ENCODE measurements around the gene PABPN1L.

GRCh38 chr16:88824256-88825077 is 42.0 kb downstream of the PABPN1L start:
- TF ChIP-seq CTCF (conservative IDR thresholded peaks at IDR 0.05) = no peak
- TF ChIP-seq ZFX (IDR thresholded peaks at IDR 0.05) = no peak

Measured in C4-2B (cell line).